ENCODE results near the gene B3GNT3. TPM values are rescaled to one million over a fixed set of nuclear protein-coding genes. Genes with fewer than 3 reads are reported as not detected.
A peak's percentile ranks its signal among the peaks of the same experiment; 100 is the strongest.
"Not testable (repeated sequence)": the region's sequence is repeated elsewhere in the genome, so short reads cannot be mapped to it uniquely, and the experiment has no call there.

B3GNT3 gene
- total RNA-seq, 1 experiment from 2014 or later = 2.8 TPM

DNA sequence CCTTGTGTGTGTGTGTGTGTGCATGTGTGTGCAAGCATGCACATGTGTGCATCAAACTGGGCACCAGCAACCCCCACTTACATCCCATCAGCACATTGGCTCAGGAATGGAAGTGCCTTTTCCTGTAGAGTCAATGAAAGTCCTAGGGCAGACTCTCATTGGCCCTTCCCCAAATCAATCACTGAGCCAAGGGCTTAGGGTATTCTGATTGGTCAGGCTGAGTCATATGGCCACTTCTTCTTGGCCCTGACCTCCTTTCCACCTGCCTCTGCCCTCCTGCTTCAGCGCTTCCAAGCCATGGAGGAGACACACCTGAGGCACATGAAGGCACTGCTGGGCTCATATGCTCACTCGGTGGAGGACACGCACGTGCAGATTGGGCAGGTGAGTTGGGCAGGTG is 22.8 kb upstream of the B3GNT3 start:
- Histone ChIP-seq H3K4me1 (no peaks in the 10 kb centered on the region), H3K9me3 (no peaks in the 10 kb centered on the region), H3K36me3 (ENCODE audit: control insufficient read depth, insufficient read depth, low read length) (no peaks in the 10 kb centered on the region), H3K4me3 (ENCODE audit: low read depth, low read length) (no peak overlapping the region), H3K27me3 (replicated peaks; ENCODE audit: control insufficient read depth, insufficient read depth, low read length) (no peaks in the 10 kb centered on the region)
- Mint-ChIP-seq H3K4me1 (ENCODE audit: low read depth, unreplicated experiment) (no peaks in the 10 kb centered on the region), H3K4me3 (ENCODE audit: unreplicated experiment) (no peak overlapping the region), H3K27me3 (ENCODE audit: insufficient read depth, unreplicated experiment) (no peaks in the 10 kb centered on the region), H3K9me3 (ENCODE audit: unreplicated experiment) (no peaks in the 10 kb centered on the region), H3K36me3 (ENCODE audit: insufficient read depth, unreplicated experiment) (no peaks in the 10 kb centered on the region), H3K27ac (ENCODE audit: unreplicated experiment) (no peak overlapping the region)
- TF ChIP-seq, protein P1, sequence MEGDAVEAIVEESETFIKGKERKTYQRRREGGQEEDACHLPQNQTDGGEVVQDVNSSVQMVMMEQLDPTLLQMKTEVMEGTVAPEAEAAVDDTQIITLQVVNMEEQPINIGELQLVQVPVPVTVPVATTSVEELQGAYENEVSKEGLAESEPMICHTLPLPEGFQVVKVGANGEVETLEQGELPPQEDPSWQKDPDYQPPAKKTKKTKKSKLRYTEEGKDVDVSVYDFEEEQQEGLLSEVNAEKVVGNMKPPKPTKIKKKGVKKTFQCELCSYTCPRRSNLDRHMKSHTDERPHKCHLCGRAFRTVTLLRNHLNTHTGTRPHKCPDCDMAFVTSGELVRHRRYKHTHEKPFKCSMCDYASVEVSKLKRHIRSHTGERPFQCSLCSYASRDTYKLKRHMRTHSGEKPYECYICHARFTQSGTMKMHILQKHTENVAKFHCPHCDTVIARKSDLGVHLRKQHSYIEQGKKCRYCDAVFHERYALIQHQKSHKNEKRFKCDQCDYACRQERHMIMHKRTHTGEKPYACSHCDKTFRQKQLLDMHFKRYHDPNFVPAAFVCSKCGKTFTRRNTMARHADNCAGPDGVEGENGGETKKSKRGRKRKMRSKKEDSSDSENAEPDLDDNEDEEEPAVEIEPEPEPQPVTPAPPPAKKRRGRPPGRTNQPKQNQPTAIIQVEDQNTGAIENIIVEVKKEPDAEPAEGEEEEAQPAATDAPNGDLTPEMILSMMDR (IDR thresholded peaks at IDR 0.05; ENCODE audit: insufficient read depth in 1 of 2, low read depth in 1 of 2, low read length in 1 of 2, severe bottlenecking in 1 of 2, unreplicated experiment in 1 of 2) = no peak
- ChIA-PET POLR2A (no interaction called here), CTCF (interaction anchor here (0.6 kb wide), 1 partner anchor 53 kb away, joined by 7 read pairs; no protein-coding TSS in a partner anchor)
- BruUV-seq (replicated peaks) = no TSS peak
- no peak for DNase-seq
- intact Hi-C loops (cut with micrococcal nuclease; ENCODE audit: unreplicated experiment) = no loop called here

DNA sequence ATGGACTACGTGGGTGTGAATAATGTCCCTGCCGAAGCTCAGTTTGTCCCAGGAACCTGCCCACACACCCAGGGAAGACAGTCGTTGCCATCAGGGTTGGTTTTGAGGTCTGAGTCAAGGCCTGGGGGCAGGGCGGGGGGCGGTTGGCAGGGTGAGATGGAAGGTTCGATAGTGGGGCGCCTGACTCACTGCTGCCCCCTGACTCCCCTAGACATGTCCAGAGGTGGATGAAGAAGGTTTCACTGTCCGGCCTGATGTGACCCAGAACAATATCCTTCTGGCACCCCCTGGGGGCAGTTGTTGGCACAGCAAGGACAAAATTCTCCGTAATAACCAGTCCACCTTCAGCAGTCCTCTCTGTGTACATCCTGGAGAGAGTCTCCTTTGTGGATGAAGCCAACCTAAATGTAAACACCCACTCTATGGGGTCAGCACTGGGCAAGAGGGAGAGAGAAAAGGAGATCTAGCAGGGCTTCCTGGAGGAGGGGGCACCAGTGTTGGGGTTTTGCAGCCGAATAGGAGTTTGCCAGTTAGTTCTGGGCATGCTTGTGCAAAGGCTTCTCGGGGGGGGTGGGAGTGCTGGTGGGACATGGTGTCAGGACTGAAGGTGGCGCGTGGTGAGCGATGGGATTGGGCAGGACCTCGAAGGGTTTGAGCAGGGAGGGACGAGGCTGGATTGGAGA is 19.6 kb upstream of the B3GNT3 start:
- peak in 1 of 2 experiments; percentile 64 for DNase-seq
- BruUV-seq (replicated peaks) = no TSS peak
- no peaks in the 10 kb centered on the region for H3K9me3 Mint-ChIP-seq (ENCODE audit: unreplicated experiment)

DNA sequence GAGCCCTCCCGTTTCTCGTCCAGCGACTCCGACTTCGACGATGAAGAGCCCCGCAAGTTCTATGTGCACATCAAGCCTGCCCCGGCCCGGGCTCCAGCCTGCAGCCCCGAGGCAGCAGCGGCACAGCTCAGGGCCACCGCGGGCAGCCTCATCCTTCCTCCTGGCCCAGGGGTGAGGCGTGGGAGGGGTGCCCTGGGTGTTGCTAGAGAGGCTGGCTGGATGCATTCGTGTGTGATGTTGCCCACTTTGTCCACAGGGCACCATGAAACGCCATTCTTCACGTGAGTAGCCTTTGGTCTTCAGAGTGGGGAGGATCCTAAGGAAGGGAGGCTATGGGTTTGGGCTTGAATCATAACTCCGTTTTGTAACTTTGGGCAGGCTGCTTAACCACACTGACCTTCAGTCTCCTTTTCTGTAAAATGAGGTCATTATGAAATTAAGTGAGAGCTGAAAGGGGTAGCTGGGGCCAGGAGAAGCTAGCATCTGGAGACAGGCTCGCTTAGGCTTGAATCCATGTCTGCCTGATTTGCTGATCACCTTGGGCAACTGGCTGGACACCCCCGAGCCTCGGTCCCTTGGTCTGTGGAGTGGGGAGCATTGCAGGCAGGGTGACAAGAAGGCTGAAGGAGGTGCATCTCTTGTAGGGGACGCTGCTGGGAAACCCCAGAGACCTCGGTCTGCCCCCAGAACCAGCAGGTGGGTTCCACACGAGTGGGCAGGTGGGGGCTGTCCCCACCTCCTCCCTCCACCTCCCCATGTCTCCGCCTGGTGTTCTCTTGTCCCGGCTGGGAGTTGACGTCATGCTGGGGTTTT is 18.7 kb upstream of the B3GNT3 start:
- Mint-ChIP-seq H3K4me3 (ENCODE audit: unreplicated experiment) (no peak overlapping the region), H3K27ac (ENCODE audit: unreplicated experiment) (no peak overlapping the region), H3K36me3 (ENCODE audit: insufficient read depth, unreplicated experiment) (peaks cover 6% of the 10 kb centered on the region), H3K27me3 (ENCODE audit: insufficient read depth, unreplicated experiment) (no peaks in the 10 kb centered on the region), H3K4me1 (ENCODE audit: low read depth, unreplicated experiment) (no peaks in the 10 kb centered on the region), H3K9me3 (ENCODE audit: unreplicated experiment) (no peaks in the 10 kb centered on the region)
- Histone ChIP-seq H3K4me3 (ENCODE audit: low read depth, low read length) (no peak overlapping the region), H3K36me3 (ENCODE audit: control insufficient read depth, insufficient read depth, low read length) (no peaks in the 10 kb centered on the region), H3K9me3 (no peaks in the 10 kb centered on the region), H3K4me1 (no peaks in the 10 kb centered on the region), H3K27me3 (replicated peaks; ENCODE audit: control insufficient read depth, insufficient read depth, low read length) (no peaks in the 10 kb centered on the region)
- ChIA-PET POLR2A (no interaction called here), CTCF (interaction anchor here (0.6 to 2.0 kb wide), 3 partner anchors 10 to 170 kb away, joined by 3 to 5 read pairs (median 3); partner anchors contain the start of gene RPL18A)
- TF ChIP-seq, protein P1 (IDR thresholded peaks at IDR 0.05; ENCODE audit: insufficient read depth in 1 of 2, low read depth in 1 of 2, low read length in 1 of 2, severe bottlenecking in 1 of 2, unreplicated experiment in 1 of 2) = no peak
- intact Hi-C loops (cut with micrococcal nuclease; ENCODE audit: unreplicated experiment) = no loop called here
- no TSS peak for BruUV-seq (replicated peaks)
- DNase-seq = no peak

More for the DNA sequence above, 19.6 kb upstream of the B3GNT3 start:
- POLR2A ChIA-PET = no interaction called here
- no peaks in the 10 kb centered on the region for H3K36me3 ChIP-seq (ENCODE audit: control insufficient read depth, insufficient read depth, low read length)
- no peaks in the 10 kb centered on the region for H3K27me3 ChIP-seq (replicated peaks; ENCODE audit: control insufficient read depth, insufficient read depth, low read length)
- CTCF ChIA-PET = interaction anchor here (0.6 to 2.0 kb wide), 6 partner anchors 9 to 429 kb away, joined by 3 to 5 read pairs (median 4); partner anchors contain the start of gene RPL18A
- peaks cover 6% of the 10 kb centered on the region for H3K36me3 Mint-ChIP-seq (ENCODE audit: insufficient read depth, unreplicated experiment)
- H3K27me3 Mint-ChIP-seq (ENCODE audit: insufficient read depth, unreplicated experiment) = no peaks in the 10 kb centered on the region
- intact Hi-C loops (cut with micrococcal nuclease; ENCODE audit: unreplicated experiment) = no loop called here
- H3K4me1 Mint-ChIP-seq (ENCODE audit: low read depth, unreplicated experiment) = no peaks in the 10 kb centered on the region
- no peaks in the 10 kb centered on the region for H3K4me1 ChIP-seq
- no peaks in the 10 kb centered on the region for H3K9me3 ChIP-seq
- no peak overlapping the region for H3K27ac Mint-ChIP-seq (ENCODE audit: unreplicated experiment)
- H3K4me3 Mint-ChIP-seq (ENCODE audit: unreplicated experiment) = no peak overlapping the region
- TF ChIP-seq, protein P1 (IDR thresholded peaks at IDR 0.05; ENCODE audit: insufficient read depth in 1 of 2, low read depth in 1 of 2, low read length in 1 of 2, severe bottlenecking in 1 of 2, unreplicated experiment in 1 of 2) = peak; percentile 46 to 66
- H3K4me3 ChIP-seq (ENCODE audit: low read depth, low read length) = no peak overlapping the region

DNA sequence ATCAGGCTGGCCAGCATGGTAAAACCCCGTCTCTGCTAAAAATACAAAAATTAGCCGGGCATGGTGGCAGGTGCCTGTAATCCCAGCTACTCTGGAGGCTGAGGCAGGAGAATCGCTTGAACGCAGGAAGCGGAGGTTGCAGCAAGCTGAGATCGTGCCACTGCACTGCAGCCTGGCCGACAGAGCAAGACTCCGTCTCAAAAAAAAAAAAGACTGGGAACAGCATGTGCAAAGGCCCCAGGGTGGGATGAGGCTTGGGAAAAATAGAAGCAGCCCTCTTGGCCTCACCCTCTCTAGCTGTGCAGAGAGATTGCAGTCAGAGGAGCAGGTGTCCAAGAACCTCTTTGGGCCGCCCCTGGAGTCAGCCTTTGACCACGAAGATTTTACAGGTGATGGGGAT is 17.1 kb upstream of the B3GNT3 start:
- H3K4me3 Mint-ChIP-seq (ENCODE audit: unreplicated experiment); H3K4me1 Mint-ChIP-seq (ENCODE audit: low read depth, unreplicated experiment); H3K36me3 Mint-ChIP-seq (ENCODE audit: insufficient read depth, unreplicated experiment); H3K27ac Mint-ChIP-seq (ENCODE audit: unreplicated experiment); CTCF ChIA-PET; H3K27me3 ChIP-seq (replicated peaks; ENCODE audit: control insufficient read depth, insufficient read depth, low read length); H3K4me3 ChIP-seq (ENCODE audit: low read depth, low read length); H3K4me1 ChIP-seq; DNase-seq; POLR2A ChIA-PET; H3K9me3 Mint-ChIP-seq (ENCODE audit: unreplicated experiment); H3K9me3 ChIP-seq; intact Hi-C loops (cut with micrococcal nuclease; ENCODE audit: unreplicated experiment); H3K36me3 ChIP-seq (ENCODE audit: control insufficient read depth, insufficient read depth, low read length); BruUV-seq (replicated peaks); H3K27me3 Mint-ChIP-seq (ENCODE audit: insufficient read depth, unreplicated experiment): not testable (repeated sequence)

Measured in Caco-2 (cell line).